SK-N-SH treated with all-trans-retinoic acid at 6 μM for 48 hours (cell line): ENCODE measurements around the gene PFKM.

Source experiments
- ATAC-seq: fragments of 200-7000 bp; cut with Tn5 transposase; 3 replicates; pipeline ENCODE4 v1.9.1; 2020; ENCODE audit warnings: mild to moderate bottlenecking, moderate library complexity
- ARNTL ChIP-seq: fragments of 450-650 bp; formaldehyde crosslinking; IDR thresholded peaks from 2 replicates; pipeline ENCODE4 v1.5.0; 2020; ENCODE audit warnings: low read depth, mild to moderate bottlenecking, moderate library complexity, borderline replicate concordance
- BACH2 ChIP-seq: fragments of 250-450 bp; sonication (Bioruptor Pico); IDR thresholded peaks from 2 replicates; pipeline ENCODE4 v1.9.0; 2021; ENCODE audit warnings: mild to moderate bottlenecking, borderline replicate concordance
- CSDC2 ChIP-seq: fragments of 250-450 bp; sonication (Bioruptor Pico); IDR thresholded peaks from 2 replicates; pipeline ENCODE4 v1.5.0; 2020; ENCODE audit warnings: mild to moderate bottlenecking, moderate library complexity
- ESRRG ChIP-seq: fragments of 250-450 bp; sonication (Bioruptor Pico); IDR thresholded peaks from 2 replicates; pipeline ENCODE4 v1.6.1; 2021; ENCODE audit warnings: mild to moderate bottlenecking
- GLIS3 ChIP-seq: fragments of 250-450 bp; sonication (Bioruptor Pico); IDR thresholded peaks from 2 replicates; pipeline ENCODE4 v1.5.0; 2020; ENCODE audit warnings: mild to moderate bottlenecking, moderate library complexity
- ISL1 ChIP-seq: fragments of 250-450 bp; sonication (Bioruptor Pico); IDR thresholded peaks from 2 replicates; pipeline ENCODE4 v2.1.2; 2022; ENCODE audit warnings: mild to moderate bottlenecking, moderate library complexity
- PPARA ChIP-seq: fragments of 250-450 bp; sonication (Bioruptor Pico); IDR thresholded peaks from 2 replicates; pipeline ENCODE4 v1.5.0; 2020; ENCODE audit warnings: mild to moderate bottlenecking, borderline replicate concordance
- RARB ChIP-seq: fragments of 250-450 bp; sonication (Bioruptor Pico); IDR thresholded peaks from 2 replicates; pipeline ENCODE4 v1.8.0; 2021; ENCODE audit warnings: mild to moderate bottlenecking, moderate library complexity
- SNAI2 ChIP-seq: fragments of 250-450 bp; sonication (Bioruptor Pico); IDR thresholded peaks from 2 replicates; pipeline ENCODE4 v1.5.0; 2020; ENCODE audit warnings: mild to moderate bottlenecking, moderate library complexity
- TCF4 ChIP-seq: fragments of 250-450 bp; sonication (Bioruptor Pico); IDR thresholded peaks from 2 replicates; pipeline ENCODE4 v1.8.0; 2021; ENCODE audit warnings: mild to moderate bottlenecking, moderate library complexity, borderline replicate concordance
- ZFP3 ChIP-seq: fragments of 250-450 bp; sonication (Bioruptor Pico); IDR thresholded peaks from 2 replicates; pipeline ENCODE4 v1.5.0; 2020; ENCODE audit warnings: mild to moderate bottlenecking, moderate library complexity
- ZFP30 ChIP-seq: fragments of 450-650 bp; formaldehyde crosslinking; IDR thresholded peaks from 2 replicates; pipeline ENCODE4 v1.5.0; 2022; ENCODE audit warnings: mild to moderate bottlenecking, moderate library complexity
- ZNF565 ChIP-seq: fragments of 450-650 bp; formaldehyde crosslinking; conservative IDR thresholded peaks from 2 replicates; pipeline ENCODE4 v1.5.0; 2020; ENCODE audit warnings: low read depth, mild to moderate bottlenecking, moderate library complexity
- ZNF70 ChIP-seq: fragments of 450-650 bp; formaldehyde crosslinking; IDR thresholded peaks from 2 replicates; pipeline ENCODE4 v1.5.0; 2020; ENCODE audit warnings: mild to moderate bottlenecking, moderate library complexity
- TF ChIP-seq, protein P1 (sequence below): fragments of 250-450 bp; sonication (Bioruptor Pico); IDR thresholded peaks from 2 replicates; pipeline ENCODE4 v1.5.1; 2021; ENCODE audit warnings: mild to moderate bottlenecking, moderate library complexity
- TF ChIP-seq, protein P2 (sequence below): fragments of 250-450 bp; sonication (Bioruptor Pico); IDR thresholded peaks from 2 replicates; pipeline ENCODE4 v1.5.1; 2020; ENCODE audit warnings: low read depth, mild to moderate bottlenecking, moderate library complexity
- TF ChIP-seq, protein P3 (sequence below): fragments of 250-450 bp; sonication (Bioruptor Pico); IDR thresholded peaks from 2 replicates; pipeline ENCODE4 v1.8.0; 2021; ENCODE audit warnings: low read depth, mild to moderate bottlenecking, moderate library complexity, borderline replicate concordance
- TF ChIP-seq, protein P4 (sequence below): fragments of 250-450 bp; sonication (Bioruptor Pico); IDR thresholded peaks from 2 replicates; pipeline ENCODE4 v1.8.0; 2020; ENCODE audit warnings: mild to moderate bottlenecking, moderate library complexity, borderline replicate concordance

The PFKM gene

DNA sequence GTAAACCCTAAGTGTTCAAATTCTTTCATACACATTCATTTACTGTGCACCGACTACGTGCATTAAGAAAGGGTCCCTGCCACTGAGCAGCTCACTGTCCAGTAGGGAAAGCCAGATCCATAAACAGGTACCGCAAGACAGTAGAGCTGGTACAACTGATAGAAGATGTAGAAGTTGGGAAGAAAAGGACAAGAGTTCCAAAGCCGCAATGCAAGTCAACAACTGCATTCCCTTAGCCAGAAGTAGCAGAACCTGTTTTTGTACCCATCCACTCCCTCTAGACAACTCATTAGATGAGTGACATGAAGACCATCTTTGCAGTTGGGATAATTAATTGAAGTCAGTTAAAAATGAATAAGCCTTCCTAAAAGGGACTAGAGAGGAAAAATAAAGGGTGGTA, 14.6 kb upstream of the PFKM start:
- no peak for ATAC-seq
- TF ChIP-seq ZNF70 (CRISPR knock-in tag) (no peak), SNAI2 (no peak), BACH2 (CRISPR knock-in tag) (no peak), PPARA (CRISPR knock-in tag) (no peak), ZNF565 (CRISPR knock-in tag) (no peak), ISL1 (no peak), ZFP3 (CRISPR knock-in tag) (no peak), ZFP30 (CRISPR knock-in tag) (no peak), ARNTL (CRISPR knock-in tag) (no peak), RARB (CRISPR knock-in tag) (no peak), TCF4 (CRISPR knock-in tag) (no peak)
- TF ChIP-seq, protein P1, sequence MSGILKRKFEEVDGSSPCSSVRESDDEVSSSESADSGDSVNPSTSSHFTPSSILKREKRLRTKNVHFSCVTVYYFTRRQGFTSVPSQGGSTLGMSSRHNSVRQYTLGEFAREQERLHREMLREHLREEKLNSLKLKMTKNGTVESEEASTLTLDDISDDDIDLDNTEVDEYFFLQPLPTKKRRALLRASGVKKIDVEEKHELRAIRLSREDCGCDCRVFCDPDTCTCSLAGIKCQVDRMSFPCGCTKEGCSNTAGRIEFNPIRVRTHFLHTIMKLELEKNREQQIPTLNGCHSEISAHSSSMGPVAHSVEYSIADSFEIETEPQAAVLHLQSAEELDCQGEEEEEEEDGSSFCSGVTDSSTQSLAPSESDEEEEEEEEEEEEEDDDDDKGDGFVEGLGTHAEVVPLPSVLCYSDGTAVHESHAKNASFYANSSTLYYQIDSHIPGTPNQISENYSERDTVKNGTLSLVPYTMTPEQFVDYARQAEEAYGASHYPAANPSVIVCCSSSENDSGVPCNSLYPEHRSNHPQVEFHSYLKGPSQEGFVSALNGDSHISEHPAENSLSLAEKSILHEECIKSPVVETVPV (CRISPR knock-in tag): no peak
- TF ChIP-seq, protein P2, sequence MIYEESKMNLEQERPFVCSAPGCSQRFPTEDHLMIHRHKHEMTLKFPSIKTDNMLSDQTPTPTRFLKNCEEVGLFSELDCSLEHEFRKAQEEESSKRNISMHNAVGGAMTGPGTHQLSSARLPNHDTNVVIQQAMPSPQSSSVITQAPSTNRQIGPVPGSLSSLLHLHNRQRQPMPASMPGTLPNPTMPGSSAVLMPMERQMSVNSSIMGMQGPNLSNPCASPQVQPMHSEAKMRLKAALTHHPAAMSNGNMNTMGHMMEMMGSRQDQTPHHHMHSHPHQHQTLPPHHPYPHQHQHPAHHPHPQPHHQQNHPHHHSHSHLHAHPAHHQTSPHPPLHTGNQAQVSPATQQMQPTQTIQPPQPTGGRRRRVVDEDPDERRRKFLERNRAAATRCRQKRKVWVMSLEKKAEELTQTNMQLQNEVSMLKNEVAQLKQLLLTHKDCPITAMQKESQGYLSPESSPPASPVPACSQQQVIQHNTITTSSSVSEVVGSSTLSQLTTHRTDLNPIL (CRISPR knock-in tag): no peak
- TF ChIP-seq, protein P3, sequence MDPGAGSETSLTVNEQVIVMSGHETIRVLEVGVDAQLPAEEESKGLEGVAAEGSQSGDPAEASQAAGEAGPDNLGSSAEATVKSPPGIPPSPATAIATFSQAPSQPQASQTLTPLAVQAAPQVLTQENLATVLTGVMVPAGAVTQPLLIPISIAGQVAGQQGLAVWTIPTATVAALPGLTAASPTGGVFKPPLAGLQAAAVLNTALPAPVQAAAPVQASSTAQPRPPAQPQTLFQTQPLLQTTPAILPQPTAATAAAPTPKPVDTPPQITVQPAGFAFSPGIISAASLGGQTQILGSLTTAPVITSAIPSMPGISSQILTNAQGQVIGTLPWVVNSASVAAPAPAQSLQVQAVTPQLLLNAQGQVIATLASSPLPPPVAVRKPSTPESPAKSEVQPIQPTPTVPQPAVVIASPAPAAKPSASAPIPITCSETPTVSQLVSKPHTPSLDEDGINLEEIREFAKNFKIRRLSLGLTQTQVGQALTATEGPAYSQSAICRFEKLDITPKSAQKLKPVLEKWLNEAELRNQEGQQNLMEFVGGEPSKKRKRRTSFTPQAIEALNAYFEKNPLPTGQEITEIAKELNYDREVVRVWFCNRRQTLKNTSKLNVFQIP: no peak

DNA sequence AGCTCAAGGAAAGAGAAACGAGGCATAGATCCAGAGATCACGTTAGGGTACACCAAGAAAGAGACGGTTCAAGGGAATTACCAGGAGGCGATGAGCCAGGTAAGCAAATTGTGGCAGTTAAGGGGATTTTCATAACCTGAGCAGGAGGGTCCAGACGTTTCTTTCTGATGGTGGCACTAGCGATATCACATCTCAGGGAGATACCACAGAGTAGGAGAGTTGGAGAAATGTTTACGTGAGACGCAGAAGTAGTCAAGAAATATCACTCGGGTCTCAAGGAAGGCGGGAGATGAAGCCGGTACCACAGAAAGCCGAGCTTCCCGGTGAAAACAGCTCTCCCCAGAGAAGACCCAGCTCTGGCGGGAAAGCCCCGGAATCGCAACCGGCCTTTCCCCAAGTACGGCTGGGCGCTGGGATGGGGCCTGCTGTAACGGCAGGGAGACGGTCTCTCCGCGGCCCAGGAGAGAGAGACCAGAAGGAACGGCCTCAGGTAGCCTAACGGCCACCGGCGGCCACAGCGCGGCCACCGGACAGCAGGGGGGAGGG, 13.8 kb upstream of the PFKM start:
- TF ChIP-seq GLIS3 (CRISPR knock-in tag) (no peak), PPARA (CRISPR knock-in tag) (no peak), SNAI2 (no peak), CSDC2 (CRISPR knock-in tag) (no peak), ZNF565 (CRISPR knock-in tag) (no peak), ZFP3 (CRISPR knock-in tag) (no peak), ISL1 (no peak), ARNTL (CRISPR knock-in tag) (no peak), ZFP30 (CRISPR knock-in tag) (no peak), RARB (CRISPR knock-in tag) (no peak)
- TF ChIP-seq, all 23 proteins: peak for 0
- ATAC-seq: peak; percentile 35

DNA sequence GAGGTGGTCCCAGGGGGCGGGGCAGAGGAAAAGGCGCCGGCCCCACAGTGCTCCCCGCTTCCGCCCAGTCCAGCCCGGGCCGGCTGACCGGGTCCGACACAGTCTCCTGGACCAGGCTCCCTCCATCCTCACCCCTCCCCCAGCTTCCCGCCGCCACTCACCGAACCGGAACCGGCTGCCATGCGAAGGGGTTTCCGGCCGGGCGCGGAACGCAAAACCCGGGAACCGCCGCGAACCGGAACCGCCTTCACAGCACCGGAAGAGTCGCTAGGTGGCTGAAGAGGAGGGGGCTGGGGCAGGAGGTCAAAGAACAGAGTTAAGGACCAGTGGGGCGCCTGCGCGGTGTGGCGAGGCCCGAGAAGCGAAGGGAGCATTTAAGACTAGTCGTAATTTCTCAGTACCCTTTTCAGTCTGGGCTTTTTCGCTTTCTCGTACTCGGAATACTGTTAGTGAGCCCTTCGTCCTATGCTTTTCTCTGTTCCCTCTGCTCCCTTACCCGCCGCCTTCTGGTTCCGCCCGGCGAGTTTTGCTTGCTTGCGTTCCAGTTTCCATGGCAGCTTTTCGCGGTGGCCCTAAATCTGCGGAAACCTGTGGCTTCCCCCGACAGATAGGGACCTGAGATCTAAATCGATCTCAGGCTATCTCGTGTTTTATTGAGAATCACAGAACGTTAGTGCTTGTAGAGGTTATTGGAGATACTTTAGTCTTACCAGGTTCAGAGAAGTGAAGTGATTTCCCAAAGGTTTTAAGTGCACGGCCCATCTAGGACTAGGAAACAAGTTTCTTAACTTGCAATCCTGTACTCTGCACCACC, 13.1 kb upstream of the PFKM start, which contains the start of gene SENP1:
Gene SENP1, minus strand, starts transcription at position 213 of the 814 bp plus-strand sequence. CDS start 4,607 bp downstream, outside the sequence.
- TF ChIP-seq, protein P3: peak; percentile 78; the same call in 1 of the 2 replicates
- TF ChIP-seq CSDC2 (CRISPR knock-in tag): 0 out of 2 replicates have a peak, but pooled peaks have one; percentile 43
- TF ChIP-seq BACH2 (CRISPR knock-in tag): no peak
- 0 out of 2 replicates have a peak, but pooled peaks have one; percentile 47 for TF ChIP-seq ZFP3 (CRISPR knock-in tag)
- ATAC-seq: peak; percentile 91

DNA sequence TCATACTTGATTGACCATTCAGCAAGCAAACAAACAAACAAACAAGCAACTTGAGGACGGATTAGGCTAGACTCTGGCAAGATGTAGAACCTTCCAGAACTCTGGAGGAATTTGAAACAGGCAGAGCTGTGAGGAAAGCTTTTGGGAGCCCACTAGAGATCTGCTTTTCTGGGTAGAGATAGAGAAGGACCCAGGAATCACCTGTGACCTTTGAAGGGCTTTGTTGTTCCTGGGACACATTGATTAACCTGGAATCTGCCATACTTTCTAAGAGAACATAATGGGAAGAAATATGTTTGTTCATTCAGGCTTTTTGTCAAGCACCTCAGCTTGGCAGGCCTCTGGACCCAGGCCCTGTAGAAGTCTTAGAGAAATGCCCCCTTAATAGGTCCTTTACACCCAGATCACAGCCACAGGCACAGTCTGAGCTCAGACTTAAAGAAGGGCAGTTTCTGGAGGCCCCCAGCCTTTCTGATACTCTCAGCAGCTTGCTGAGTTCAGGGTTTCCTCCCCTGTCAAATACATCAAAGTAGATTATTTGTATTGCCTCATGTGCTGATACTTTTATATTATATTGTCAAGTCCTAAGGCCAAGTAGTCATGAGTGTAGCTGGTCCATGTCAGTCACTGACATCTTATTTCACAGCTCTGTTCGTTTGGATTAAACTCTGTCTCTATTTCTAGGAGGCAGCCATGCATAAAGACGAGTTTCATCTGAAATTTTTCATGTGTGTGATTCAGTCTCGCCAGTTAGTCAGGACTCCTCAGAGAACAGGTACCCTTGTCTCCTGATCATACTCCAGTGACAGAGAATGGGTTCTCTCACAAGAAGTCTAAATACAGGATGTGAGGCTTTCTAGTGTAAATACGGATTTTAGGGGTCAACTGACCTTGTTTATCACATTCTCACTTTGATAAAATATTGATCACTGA, 12.2 kb upstream of the PFKM start:
- TF ChIP-seq, protein P4, sequence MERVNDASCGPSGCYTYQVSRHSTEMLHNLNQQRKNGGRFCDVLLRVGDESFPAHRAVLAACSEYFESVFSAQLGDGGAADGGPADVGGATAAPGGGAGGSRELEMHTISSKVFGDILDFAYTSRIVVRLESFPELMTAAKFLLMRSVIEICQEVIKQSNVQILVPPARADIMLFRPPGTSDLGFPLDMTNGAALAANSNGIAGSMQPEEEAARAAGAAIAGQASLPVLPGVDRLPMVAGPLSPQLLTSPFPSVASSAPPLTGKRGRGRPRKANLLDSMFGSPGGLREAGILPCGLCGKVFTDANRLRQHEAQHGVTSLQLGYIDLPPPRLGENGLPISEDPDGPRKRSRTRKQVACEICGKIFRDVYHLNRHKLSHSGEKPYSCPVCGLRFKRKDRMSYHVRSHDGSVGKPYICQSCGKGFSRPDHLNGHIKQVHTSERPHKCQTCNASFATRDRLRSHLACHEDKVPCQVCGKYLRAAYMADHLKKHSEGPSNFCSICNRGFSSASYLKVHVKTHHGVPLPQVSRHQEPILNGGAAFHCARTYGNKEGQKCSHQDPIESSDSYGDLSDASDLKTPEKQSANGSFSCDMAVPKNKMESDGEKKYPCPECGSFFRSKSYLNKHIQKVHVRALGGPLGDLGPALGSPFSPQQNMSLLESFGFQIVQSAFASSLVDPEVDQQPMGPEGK (CRISPR knock-in tag): no peak
- TF ChIP-seq BACH2 (CRISPR knock-in tag) (no peak), ESRRG (no peak), TCF4 (CRISPR knock-in tag) (no peak), ZNF565 (CRISPR knock-in tag) (no peak), RARB (CRISPR knock-in tag) (no peak)
- ATAC-seq: no peak
